Testis (tissue), 3 donors: ENCODE measurements around the gene USP43. TPM values are rescaled to one million over a fixed set of nuclear protein-coding genes. Genes with fewer than 3 reads are reported as not detected.
"Not testable (repeated sequence)": the region's sequence is repeated elsewhere in the genome, so short reads cannot be mapped to it uniquely, and the experiment has no call there.

Experiments
- DNase-seq: peaks from one replicate; pipeline ENCODE4 v3.0.0-alpha.2; 2019
- H3K27ac ChIP-seq, 2 donors: fragments of 200-600 bp; sonication (generic); one replicate each; pipeline ENCODE4 v1.5.1; 2019
- H3K27me3 ChIP-seq: fragments of 200-600 bp; sonication (generic); one replicate; pipeline ENCODE4 v1.5.1; 2019
- H3K36me3 ChIP-seq: fragments of 200-600 bp; sonication (generic); one replicate; pipeline ENCODE4 v1.5.1; 2017; ENCODE audit warnings: low read depth; ENCODE audit errors: missing control alignments
- H3K4me1 ChIP-seq: fragments of 200-600 bp; sonication (generic); one replicate; pipeline ENCODE4 v1.5.1; 2019
- H3K4me3 ChIP-seq, 2 donors: fragments of 200-600 bp; sonication (generic); one replicate each; pipeline ENCODE4 v1.5.1; 2017 to 2019
- H3K9me3 ChIP-seq: fragments of 200-600 bp; sonication (generic); one replicate; pipeline ENCODE4 v1.5.1; 2017
- CTCF ChIP-seq, 3 experiments: fragments of 450-650 bp in 2 of 3; fragments of 200-600 bp in 1 of 3; sonication (generic) in 1 of 3; IDR thresholded peaks; one replicate each; pipeline ENCODE4 v1.5.1; 2016 to 2019; ENCODE audit warnings: antibody characterized with exemption in 3 of 3, mild to moderate bottlenecking in 2 of 3, moderate library complexity in 1 of 3
- POLR2A ChIP-seq: fragments of 450-650 bp; IDR thresholded peaks from one replicate; pipeline ENCODE4 v1.6.1; 2017; ENCODE audit warnings: antibody characterized with exemption, mild to moderate bottlenecking, moderate library complexity
- WGBS, 2 donors: methylation state at CpG; one replicate each; pipeline ENCODE4 v1.1.5; 2018; 5-methylcytosine and 5-hydroxymethylcytosine counted together
- intact Hi-C: fragments of 100-400 bp; cut with DNase I; formaldehyde crosslinking; loops from one replicate; pipeline ENCODE4 v1.15.1; 2023; ENCODE audit warnings: low total_unique reads
- polyA plus RNA-seq: library from polyadenylated mRNA; stranded (reverse); fragments of 350-450 nt; fragmentation: Illumina TruSeq; extraction: RNeasy Lipid Tissue Mini Kit (QIAGEN cat#74804); gene quantifications from one replicate; pipeline ENCODE4 v1.2.3, GENCODE V29; 2014; ENCODE audit warnings: low read depth, low replicate concordance; ENCODE audit not compliant: insufficient read depth
- total RNA-seq, 2 donors: library from RNA; depleted of rRNA; stranded (reverse); fragments of >200 nt; gene quantifications; one replicate each; pipeline ENCODE4 v1.2.3, GENCODE V29; 2016

The USP43 gene
- total and polyA plus RNA-seq, 3 donors from 2014 or later, result 4.6 to 7.2 (median 6.4) TPM

GRCh38 chr17:9632741-9633140 is 12.6 kb upstream of the USP43 start:
- no peaks in the 10 kb centered on the region for H3K36me3 ChIP-seq
- H3K27ac ChIP-seq, result no peak overlapping the region
- H3K4me3 ChIP-seq, result no peak overlapping the region
- DNase-seq, result no peak
- 95% methylated on average over 11 of the region's 11 CpGs for WGBS, 2 donors
- H3K4me1 ChIP-seq, result no peaks in the 10 kb centered on the region
- no peaks in the 10 kb centered on the region for H3K27me3 ChIP-seq
- H3K9me3 ChIP-seq, result no peaks in the 10 kb centered on the region
- no peak for TF ChIP-seq POLR2A
- TF ChIP-seq CTCF (IDR thresholded peaks at IDR 0.05), result no peak
- intact Hi-C loops, result no loop called here

- 92 to 99% methylated on average over 6 of the region's 6 CpGs for WGBS, 2 donors
- Histone ChIP-seq H3K4me1 (no peaks in the 10 kb centered on the region), H3K36me3 (no peaks in the 10 kb centered on the region), H3K4me3 (no peak overlapping the region), H3K27me3 (no peaks in the 10 kb centered on the region), H3K27ac (no peak overlapping the region), H3K9me3 (no peaks in the 10 kb centered on the region)
- DNase-seq, result no peak
- intact Hi-C loops, result no loop called here
- no peak for TF ChIP-seq POLR2A
- no peak for TF ChIP-seq CTCF (IDR thresholded peaks at IDR 0.05)
Measured at GRCh38 chr17:9635340-9635739, 10.0 kb upstream of the USP43 start.

DNA sequence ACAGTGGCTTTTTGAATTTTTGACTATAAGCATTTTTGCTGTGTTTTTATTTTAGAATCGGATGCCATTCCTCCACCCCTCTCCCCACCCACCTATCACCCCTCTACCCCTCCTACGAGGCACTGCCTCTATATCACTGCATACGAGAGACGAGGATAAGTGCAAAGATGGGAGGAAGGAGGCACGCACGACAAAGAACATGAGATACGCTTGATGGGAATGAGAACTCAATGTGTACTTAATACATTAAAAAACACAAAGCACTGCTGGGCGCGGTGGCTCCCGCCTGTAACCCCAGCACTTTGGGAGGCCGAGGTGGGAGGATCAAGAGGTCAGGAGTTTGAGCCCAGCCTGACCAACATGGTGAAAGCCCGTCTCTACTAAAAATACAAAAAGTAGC is 8.8 kb upstream of the USP43 start:
- no peaks in the 10 kb centered on the region for H3K9me3 ChIP-seq

GRCh38 chr17:9640388-9640787 is 4.9 kb upstream of the USP43 start:
- H3K27ac ChIP-seq, H3K9me3 ChIP-seq, H3K36me3 ChIP-seq, DNase-seq, H3K27me3 ChIP-seq, H3K4me3 ChIP-seq, H3K4me1 ChIP-seq, intact Hi-C loops: not testable (repeated sequence)
- WGBS, 2 donors, result 92 to 95% methylated on average over 5 of the region's 5 CpGs

More for the DNA sequence above, 8.8 kb upstream of the USP43 start:
- Histone ChIP-seq H3K36me3 (no peaks in the 10 kb centered on the region), H3K27me3 (no peaks in the 10 kb centered on the region), H3K4me1 (no peaks in the 10 kb centered on the region), H3K27ac (no peak overlapping the region), H3K4me3 (no peak overlapping the region)
- TF ChIP-seq CTCF (IDR thresholded peaks at IDR 0.05) (no peak), POLR2A (no peak)
- intact Hi-C loops, result no loop called here
- 84 to 89% methylated on average over 12 of the region's 12 CpGs for WGBS, 2 donors
- no peak for DNase-seq

DNA sequence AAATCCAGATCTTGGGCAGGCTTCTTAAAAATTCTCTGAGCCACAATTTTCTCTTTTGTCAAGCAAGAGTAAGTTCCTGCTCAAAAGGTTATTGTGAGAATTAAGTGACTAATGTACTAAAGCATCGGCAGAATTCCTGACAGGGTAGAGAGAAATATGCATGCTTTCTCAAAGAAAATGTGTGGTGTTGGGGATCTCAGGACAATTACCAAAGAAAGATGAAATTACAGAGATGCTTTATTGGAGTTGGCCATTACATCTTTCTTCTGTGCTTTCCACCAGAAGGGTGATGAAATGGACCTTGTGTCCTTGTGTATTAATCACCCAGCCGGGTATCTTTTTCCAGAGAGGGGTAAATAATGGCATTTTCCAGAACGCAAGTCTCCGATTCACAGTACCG is 1.7 kb upstream of the USP43 start:
- H3K36me3 ChIP-seq, result no peaks in the 10 kb centered on the region
- TF ChIP-seq CTCF (IDR thresholded peaks at IDR 0.05) (no peak), POLR2A (no peak)
- no peaks in the 10 kb centered on the region for H3K9me3 ChIP-seq
- no peak for DNase-seq
- H3K27ac ChIP-seq, result no peak overlapping the region
- 58 to 81% methylated on average over 5 of the region's 5 CpGs for WGBS, 2 donors
- intact Hi-C loops, result no loop called here
- no peaks in the 10 kb centered on the region for H3K4me1 ChIP-seq
- no peak overlapping the region for H3K4me3 ChIP-seq
- no peaks in the 10 kb centered on the region for H3K27me3 ChIP-seq
